Measurements from ENCODE around the gene PTPN20.

Gene PTPN20

GRCh38 chr10:47015404-47015803, 104.2 kb downstream of the PTPN20 start:
- no peak for DNase-seq
- in situ Hi-C loops (cut with HindIII; ENCODE audit: low pct_ligation_motif_present, low pct_unique_long_range_greater_than_20kb, low sequenced_read_pairs), result no loop called here

GRCh38 chr10:47016564-47016963, 105.3 kb downstream of the PTPN20 start:
- no peak for DNase-seq
- in situ Hi-C loops (cut with HindIII; ENCODE audit: low pct_ligation_motif_present, low pct_unique_long_range_greater_than_20kb, low sequenced_read_pairs), result no loop called here

GRCh38 chr10:47018026-47018735, 107.0 kb downstream of the PTPN20 start:
- in situ Hi-C loops (cut with HindIII; ENCODE audit: low pct_ligation_motif_present, low pct_unique_long_range_greater_than_20kb, low sequenced_read_pairs), result no loop called here
- no peak for DNase-seq

- in situ Hi-C loops (cut with HindIII; ENCODE audit: low pct_ligation_motif_present, low pct_unique_long_range_greater_than_20kb, low sequenced_read_pairs), result no loop called here
- no peak for DNase-seq
These were observed 108.2 kb downstream of the PTPN20 start for GRCh38 chr10:47019155-47020145.

GRCh38 chr10:47020471-47020870, 109.2 kb downstream of the PTPN20 start:
- in situ Hi-C loops (cut with HindIII; ENCODE audit: low pct_ligation_motif_present, low pct_unique_long_range_greater_than_20kb, low sequenced_read_pairs), result no loop called here
- no peak for DNase-seq

GRCh38 chr10:47021850-47022249, 110.6 kb downstream of the PTPN20 start:
- in situ Hi-C loops (cut with HindIII; ENCODE audit: low pct_ligation_motif_present, low pct_unique_long_range_greater_than_20kb, low sequenced_read_pairs), result no loop called here
- no peak for DNase-seq

- in situ Hi-C loops (cut with HindIII; ENCODE audit: low pct_ligation_motif_present, low pct_unique_long_range_greater_than_20kb, low sequenced_read_pairs), result no loop called here
- DNase-seq, result no peak
These were observed 111.3 kb downstream of the PTPN20 start for GRCh38 chr10:47022311-47023131.

GRCh38 chr10:47023237-47024045, 112.2 kb downstream of the PTPN20 start:
- no peak for DNase-seq
- in situ Hi-C loops (cut with HindIII; ENCODE audit: low pct_ligation_motif_present, low pct_unique_long_range_greater_than_20kb, low sequenced_read_pairs), result no loop called here

- no peak for DNase-seq
- in situ Hi-C loops (cut with HindIII; ENCODE audit: low pct_ligation_motif_present, low pct_unique_long_range_greater_than_20kb, low sequenced_read_pairs), result no loop called here
These were observed 112.8 kb downstream of the PTPN20 start for GRCh38 chr10:47024046-47024322.

- DNase-seq, result peak; percentile 61
- in situ Hi-C loops (cut with HindIII; ENCODE audit: low pct_ligation_motif_present, low pct_unique_long_range_greater_than_20kb, low sequenced_read_pairs), result no loop called here
These were observed 113.4 kb downstream of the PTPN20 start for GRCh38 chr10:47024399-47025252.

- DNase-seq, result no peak
- in situ Hi-C loops (cut with HindIII; ENCODE audit: low pct_ligation_motif_present, low pct_unique_long_range_greater_than_20kb, low sequenced_read_pairs), result no loop called here
These were observed 114.0 kb downstream of the PTPN20 start for GRCh38 chr10:47025253-47025539.

- in situ Hi-C loops (cut with HindIII; ENCODE audit: low pct_ligation_motif_present, low pct_unique_long_range_greater_than_20kb, low sequenced_read_pairs), result no loop called here
These were observed 114.5 kb downstream of the PTPN20 start for GRCh38 chr10:47025540-47026300.

GRCh38 chr10:47026301-47027107, 115.3 kb downstream of the PTPN20 start:
- no peak for DNase-seq
- in situ Hi-C loops (cut with HindIII; ENCODE audit: low pct_ligation_motif_present, low pct_unique_long_range_greater_than_20kb, low sequenced_read_pairs), result no loop called here

More at GRCh38 chr10:47025540-47026300, 114.5 kb downstream of the PTPN20 start:
- DNase-seq, result no peak

GRCh38 chr10:47027108-47027783, 116.0 kb downstream of the PTPN20 start:
- in situ Hi-C loops (cut with HindIII; ENCODE audit: low pct_ligation_motif_present, low pct_unique_long_range_greater_than_20kb, low sequenced_read_pairs), result no loop called here
- no peak for DNase-seq

- in situ Hi-C loops (cut with HindIII; ENCODE audit: low pct_ligation_motif_present, low pct_unique_long_range_greater_than_20kb, low sequenced_read_pairs), result no loop called here
- no peak for DNase-seq
These were observed 116.6 kb downstream of the PTPN20 start for GRCh38 chr10:47027784-47028260.

GRCh38 chr10:47028466-47028865, 117.2 kb downstream of the PTPN20 start:
- no peak for DNase-seq
- in situ Hi-C loops (cut with HindIII; ENCODE audit: low pct_ligation_motif_present, low pct_unique_long_range_greater_than_20kb, low sequenced_read_pairs), result no loop called here
